ENCODE data around the gene AP3S1. TPM values are rescaled to one million over a fixed set of nuclear protein-coding genes. Genes with fewer than 3 reads are reported as not detected.
A peak's percentile ranks its signal among the peaks of the same experiment; 100 is the strongest.

The AP3S1 gene
- total RNA-seq, 2 experiments from 2014 or later: 102 to 107 TPM

GRCh38 chr5:115961381-115962238 is 119.9 kb downstream of the AP3S1 start:
- Mint-ChIP-seq H3K9me3 (no peaks in the 10 kb centered on the region), H3K27ac (no peak overlapping the region), H3K36me3 (ENCODE audit: low read depth) (no peaks in the 10 kb centered on the region), H3K4me1 (ENCODE audit: low read depth) (peaks cover 7% of the 10 kb centered on the region), H3K27me3 (peaks cover 53% of the 10 kb centered on the region), H3K4me3 (no peak overlapping the region)
- no peak for TF ChIP-seq CTCF (IDR thresholded peaks at IDR 0.05)
- intact Hi-C loops (cut with micrococcal nuclease): no loop called here
- ATAC-seq (no peak), DNase-seq (peak; percentile 3)
- POLR2A ChIA-PET: interaction anchor here (0.9 kb wide), 1 partner anchor 15 kb away, joined by 3 read pairs; no protein-coding TSS in a partner anchor
- CTCF ChIA-PET: interaction anchor here (1.1 to 1.3 kb wide), 2 partner anchors 106 to 121 kb away, joined by 3 to 4 read pairs; no protein-coding TSS in a partner anchor

GRCh38 chr5:115962239-115962564 is 120.5 kb downstream of the AP3S1 start, which contains the start of gene LVRN:
LVRN (plus strand) TSS chr5:115962475; CDS start chr5:115962618, 143 bp downstream.
- intact Hi-C loops (cut with micrococcal nuclease): no loop called here
- peaks cover 55% of the 10 kb centered on the region for H3K27me3 Mint-ChIP-seq
- H3K4me1 Mint-ChIP-seq (ENCODE audit: low read depth): peaks cover 7% of the 10 kb centered on the region
- DNase-seq: no peak
- CTCF ChIA-PET: interaction anchor here (1.1 to 1.3 kb wide), 2 partner anchors 105 to 122 kb away, joined by 3 to 4 read pairs; no protein-coding TSS in a partner anchor
- TF ChIP-seq CTCF (IDR thresholded peaks at IDR 0.05): no peak
- POLR2A ChIA-PET: interaction anchor here (0.9 kb wide), 1 partner anchor 15 kb away, joined by 3 read pairs; no protein-coding TSS in a partner anchor
- no peak for ATAC-seq
- no peak within 1 kb of the TSS for H3K4me3 Mint-ChIP-seq
- H3K27ac Mint-ChIP-seq: no peak within 1 kb of the TSS
- H3K9me3 Mint-ChIP-seq: no peaks in the 10 kb centered on the region
- no peaks in the 10 kb centered on the region for H3K36me3 Mint-ChIP-seq (ENCODE audit: low read depth)

GRCh38 chr5:115962565-115963402 is 121.0 kb downstream of the AP3S1 start:
- Mint-ChIP-seq H3K4me1 (ENCODE audit: low read depth) (peaks cover 7% of the 10 kb centered on the region), H3K27ac (no peak overlapping the region), H3K36me3 (ENCODE audit: low read depth) (no peaks in the 10 kb centered on the region), H3K27me3 (peaks cover 58% of the 10 kb centered on the region), H3K9me3 (no peaks in the 10 kb centered on the region), H3K4me3 (no peak overlapping the region)
- DNase-seq (peak; percentile 6), ATAC-seq (peak; percentile 55)
- ChIA-PET POLR2A (interaction anchor here (0.9 kb wide), 1 partner anchor 14 kb away, joined by 3 read pairs; no protein-coding TSS in a partner anchor), CTCF (interaction anchor here (1.1 to 1.3 kb wide), 2 partner anchors 105 to 123 kb away, joined by 3 to 4 read pairs; no protein-coding TSS in a partner anchor)
- intact Hi-C loops (cut with micrococcal nuclease): no loop called here
- TF ChIP-seq CTCF (IDR thresholded peaks at IDR 0.05): no peak

GRCh38 chr5:115963566-115963965 is 121.8 kb downstream of the AP3S1 start:
- CTCF ChIA-PET: interaction anchor here (1.5 kb wide), 1 partner anchor 105 kb away, joined by 4 read pairs; no protein-coding TSS in a partner anchor

More at GRCh38 chr5:115963566-115963965, 121.8 kb downstream of the AP3S1 start:
- POLR2A ChIA-PET: no interaction called here
- Mint-ChIP-seq H3K4me3 (no peak overlapping the region), H3K4me1 (ENCODE audit: low read depth) (peaks cover 7% of the 10 kb centered on the region), H3K27me3 (peaks cover 56% of the 10 kb centered on the region), H3K9me3 (no peaks in the 10 kb centered on the region), H3K27ac (no peak overlapping the region), H3K36me3 (ENCODE audit: low read depth) (no peaks in the 10 kb centered on the region)
- intact Hi-C loops (cut with micrococcal nuclease): no loop called here
- ATAC-seq: no peak
- DNase-seq: no peak
- TF ChIP-seq CTCF (IDR thresholded peaks at IDR 0.05): no peak

Other genes with a start within 250 kb of the AP3S1 start
- under 1 TPM; 0.27 to 0.96 TPM for gene TICAM2, start 239.5 kb upstream of the AP3S1 start, total RNA-seq
- gene TMED7, start 215.9 kb upstream of the AP3S1 start, total RNA-seq: 10 to 100 TPM; 39.9 to 44.6 TPM
- gene CDO1, start 25.3 kb upstream of the AP3S1 start, total RNA-seq: under 1 TPM; 0.18 to 0.22 TPM
- gene ATG12, start 370 bp upstream of the AP3S1 start, total RNA-seq: 10 to 100 TPM; 37.2 to 37.8 TPM
- gene LVRN, start 120.5 kb downstream of the AP3S1 start, total RNA-seq: under 1 TPM; 0.27 to 0.29 TPM
- not detected for gene ARL14EPL, start 190.5 kb downstream of the AP3S1 start, total RNA-seq
- gene COMMD10, start 243.1 kb downstream of the AP3S1 start, total RNA-seq: 10 to 100 TPM; 16.7 to 20.8 TPM